Central memory CD8-positive, alpha-beta T cell (primary cell): ENCODE measurements around the gene SPPL2A.
"Not testable (repeated sequence)": the region's sequence is repeated elsewhere in the genome, so short reads cannot be mapped to it uniquely, and the experiment has no call there.

Source experiments
- ATAC-seq: fragments of 150-1000 bp; cut with Tn5 transposase; replicated peaks from 2 replicates; pipeline ENCODE4 v1.10.0; 2022; ENCODE audit warnings: mild to moderate bottlenecking, moderate FRiP score, moderate number of reproducible peaks; ENCODE audit not compliant: poor library complexity, severe bottlenecking; ENCODE audit errors: extremely low read depth
- DNase-seq, 2 donors: peaks; one replicate each; pipeline ENCODE4 v3.0.0; 2021; ENCODE audit warnings: low spot score in 2 of 2
- H3K27ac Mint-ChIP-seq: one replicate; pipeline ENCODE4 v1.8.0; 2022; ENCODE audit warnings: low read depth, mild to moderate bottlenecking, moderate library complexity, mixed read lengths
- H3K27me3 Mint-ChIP-seq: one replicate; pipeline ENCODE4 v1.8.0; 2022; ENCODE audit warnings: mixed read lengths
- H3K36me3 Mint-ChIP-seq: one replicate; pipeline ENCODE4 v1.8.0; 2022; ENCODE audit warnings: mild to moderate bottlenecking, moderate library complexity, mixed read lengths; ENCODE audit not compliant: insufficient read depth
- H3K4me1 Mint-ChIP-seq: one replicate; pipeline ENCODE4 v1.8.0; 2022; ENCODE audit warnings: mixed read lengths
- H3K4me3 Mint-ChIP-seq: one replicate; pipeline ENCODE4 v1.8.0; 2022; ENCODE audit warnings: mild to moderate bottlenecking, moderate library complexity, mixed read lengths
- H3K9me3 Mint-ChIP-seq: one replicate; pipeline ENCODE4 v1.8.0; 2022; ENCODE audit warnings: mixed read lengths

The SPPL2A gene

DNA sequence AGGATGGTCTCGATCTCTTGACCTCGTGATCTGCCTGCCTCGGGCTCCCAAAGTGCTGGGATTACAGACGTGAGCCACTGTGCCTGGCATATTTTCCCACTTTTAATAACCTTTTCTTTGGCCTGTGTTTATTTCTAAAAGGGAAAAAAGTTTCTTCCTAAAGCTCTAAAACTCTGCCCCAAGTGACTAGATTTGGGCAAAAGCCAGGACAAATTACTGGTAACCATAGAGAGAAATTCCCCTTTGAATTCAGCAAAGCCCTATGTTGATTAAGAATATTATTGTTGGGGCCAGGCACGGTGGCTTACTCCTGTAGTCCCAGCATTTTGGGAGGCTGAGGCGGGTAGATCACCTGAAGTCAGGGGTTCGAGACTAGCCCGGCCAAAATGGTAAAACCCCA, 67.4 kb downstream of the SPPL2A start:
- ATAC-seq, result no peak
- peaks cover 8% of the 10 kb centered on the region for H3K36me3 Mint-ChIP-seq
- DNase-seq, result no peak
- H3K4me3 Mint-ChIP-seq, result no peak overlapping the region
- H3K9me3 Mint-ChIP-seq, result no peaks in the 10 kb centered on the region
- H3K27ac Mint-ChIP-seq, result no peak overlapping the region
- H3K27me3 Mint-ChIP-seq, result no peaks in the 10 kb centered on the region
- H3K4me1 Mint-ChIP-seq, result no peaks in the 10 kb centered on the region

DNA sequence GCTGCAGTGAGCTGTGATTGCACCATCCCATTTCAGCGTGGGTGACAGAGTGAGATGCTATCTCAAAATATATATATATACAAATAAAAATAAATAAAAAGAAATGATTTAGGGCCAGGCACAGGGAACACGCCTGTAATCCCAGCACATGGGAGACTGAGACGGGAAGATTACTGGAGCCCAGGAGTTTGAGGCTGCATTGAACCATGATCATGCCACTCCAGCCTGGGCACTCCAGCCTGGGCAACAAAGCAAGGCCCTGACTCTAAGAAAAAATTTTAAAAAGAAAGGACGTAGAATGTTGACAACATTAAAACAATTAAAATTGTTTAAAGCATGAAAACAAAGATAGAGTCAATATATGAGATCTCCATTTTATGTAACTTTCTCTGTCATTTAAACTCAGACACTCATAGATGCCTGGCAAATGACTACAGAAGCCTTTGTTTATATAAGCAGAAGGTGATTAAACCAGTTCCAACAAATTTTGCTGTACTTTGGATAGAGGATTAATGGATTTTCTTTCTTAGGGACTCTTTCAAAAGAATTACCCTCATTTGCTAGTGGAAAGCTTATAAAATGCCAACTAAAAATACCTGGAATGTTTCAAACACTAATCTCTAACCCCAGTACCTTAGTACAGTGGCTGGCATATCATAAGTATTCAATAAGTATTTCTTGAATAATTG, 68.3 kb downstream of the SPPL2A start:
- no peak for DNase-seq
- no peak overlapping the region for H3K27ac Mint-ChIP-seq
- no peak overlapping the region for H3K4me3 Mint-ChIP-seq
- peaks cover 8% of the 10 kb centered on the region for H3K36me3 Mint-ChIP-seq
- H3K9me3 Mint-ChIP-seq, result no peaks in the 10 kb centered on the region
- ATAC-seq, result no peak
- H3K4me1 Mint-ChIP-seq, result no peaks in the 10 kb centered on the region
- H3K27me3 Mint-ChIP-seq, result no peaks in the 10 kb centered on the region

DNA sequence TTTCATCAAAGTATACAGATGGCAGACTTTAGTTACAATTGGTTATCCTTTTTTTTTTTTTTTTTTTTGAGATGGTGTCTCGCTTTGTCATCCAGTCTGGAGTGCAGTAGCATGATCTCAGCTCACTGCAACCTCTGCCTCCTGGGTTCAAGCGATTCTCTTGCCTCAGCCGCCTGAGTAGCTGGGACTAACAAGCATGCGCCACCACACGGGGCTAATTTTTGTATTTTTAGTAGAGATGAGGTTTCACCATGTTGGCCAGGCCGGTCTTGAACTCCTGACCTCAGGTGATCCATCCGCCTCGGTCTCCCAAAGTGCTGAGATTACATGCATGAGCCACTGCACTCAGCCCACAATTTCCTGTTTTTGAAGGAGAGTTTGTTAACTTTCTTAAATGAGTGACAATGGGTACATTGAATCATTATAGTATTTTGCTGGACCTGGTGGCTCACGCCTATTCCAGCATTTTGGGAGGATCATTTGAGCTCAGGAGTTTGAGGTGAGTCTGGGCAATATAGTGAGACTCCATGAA, 70.8 kb downstream of the SPPL2A start:
- H3K9me3 Mint-ChIP-seq, ATAC-seq, H3K27ac Mint-ChIP-seq, H3K27me3 Mint-ChIP-seq, H3K4me3 Mint-ChIP-seq, DNase-seq, H3K36me3 Mint-ChIP-seq, H3K4me1 Mint-ChIP-seq: not testable (repeated sequence)

DNA sequence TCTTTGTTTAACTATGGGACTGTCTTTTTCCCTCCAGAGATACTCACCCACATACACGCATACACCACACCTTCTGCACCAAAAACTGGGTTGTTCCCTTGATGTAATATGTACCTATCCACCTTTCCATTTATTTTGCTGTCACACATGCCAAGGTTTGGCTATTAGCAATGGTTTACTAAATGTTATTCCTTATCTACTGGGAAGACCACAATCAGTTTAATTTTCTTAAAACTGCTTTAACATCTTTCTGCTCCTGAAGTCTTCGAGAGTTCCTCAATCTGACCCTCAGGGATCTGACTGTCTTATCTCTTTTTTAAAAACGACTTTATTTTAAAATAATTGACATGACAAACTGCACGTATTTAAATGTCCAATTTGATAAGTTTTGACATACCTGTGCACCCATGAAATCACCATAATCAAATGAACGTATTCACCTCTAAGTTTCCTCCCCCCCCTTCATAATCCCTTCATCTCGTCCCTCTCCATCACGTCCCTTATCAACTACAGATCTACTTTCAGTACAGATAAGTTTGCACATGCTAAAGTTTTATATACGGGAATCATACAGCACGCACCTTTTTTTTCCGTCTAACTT, 78.1 kb downstream of the SPPL2A start:
- H3K27ac Mint-ChIP-seq, result peak overlapping the region; percentile 99
- DNase-seq, result no peak
- H3K27me3 Mint-ChIP-seq, result no peaks in the 10 kb centered on the region
- peak overlapping the region; percentile 100 for H3K4me3 Mint-ChIP-seq
- H3K36me3 Mint-ChIP-seq, result peaks cover 22% of the 10 kb centered on the region
- H3K4me1 Mint-ChIP-seq, result peaks cover 50% of the 10 kb centered on the region
- no peaks in the 10 kb centered on the region for H3K9me3 Mint-ChIP-seq
- no peak for ATAC-seq

DNA sequence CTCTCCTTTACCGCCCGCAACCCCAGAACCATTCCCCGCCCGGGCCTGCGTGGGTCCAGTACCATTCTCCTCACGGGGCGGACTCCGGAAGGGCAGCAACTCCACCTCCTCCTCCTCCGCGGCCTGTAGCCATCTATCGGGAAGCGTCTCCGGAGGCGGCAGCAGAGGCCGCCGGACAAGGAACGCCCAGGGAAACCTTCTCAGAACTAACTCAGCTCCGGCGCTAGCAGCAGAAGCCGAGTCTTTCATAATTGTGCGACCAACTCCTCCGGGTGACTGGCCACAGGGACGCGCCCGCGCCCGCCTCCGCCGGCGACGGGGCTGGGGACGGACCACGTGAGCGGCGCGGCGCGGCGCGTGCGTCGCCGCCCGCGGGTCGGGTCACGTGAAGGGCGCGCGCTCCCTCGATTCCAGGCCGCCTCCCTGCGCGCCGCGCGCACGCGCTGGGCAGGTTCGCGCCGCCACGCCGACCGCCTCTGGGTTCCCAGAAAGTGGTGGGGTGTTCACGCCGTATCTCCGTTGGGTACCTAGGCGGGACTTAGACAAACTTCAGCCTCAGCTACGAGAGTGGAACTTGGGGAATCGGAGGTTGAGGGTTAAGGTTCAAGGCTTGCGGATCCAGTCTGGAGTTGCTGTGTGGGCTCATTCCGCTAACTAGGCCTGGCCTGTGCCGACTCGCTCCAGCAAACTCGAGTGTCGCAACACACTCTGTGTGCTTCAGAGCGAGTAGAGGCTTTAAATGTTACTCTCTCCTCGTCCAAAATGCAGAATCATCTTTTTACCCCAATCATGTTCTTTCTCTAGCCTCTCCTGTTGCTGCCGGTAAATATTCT, 78.8 kb downstream of the SPPL2A start, which contains the start of gene TRPM7:
TRPM7 (minus strand) TSS at position 329 of the 833 bp plus-strand sequence; CDS start at position 65, 264 bp downstream.
- Mint-ChIP-seq H3K27me3 (no peaks in the 10 kb centered on the region), H3K9me3 (no peaks in the 10 kb centered on the region), H3K4me3 (peak within 1 kb of the TSS; percentile 100), H3K27ac (peak within 1 kb of the TSS; percentile 99), H3K4me1 (peaks cover 52% of the 10 kb centered on the region), H3K36me3 (peaks cover 24% of the 10 kb centered on the region)
- DNase-seq (peak; percentile 80 to 83), ATAC-seq (peak; percentile 87)

DNA sequence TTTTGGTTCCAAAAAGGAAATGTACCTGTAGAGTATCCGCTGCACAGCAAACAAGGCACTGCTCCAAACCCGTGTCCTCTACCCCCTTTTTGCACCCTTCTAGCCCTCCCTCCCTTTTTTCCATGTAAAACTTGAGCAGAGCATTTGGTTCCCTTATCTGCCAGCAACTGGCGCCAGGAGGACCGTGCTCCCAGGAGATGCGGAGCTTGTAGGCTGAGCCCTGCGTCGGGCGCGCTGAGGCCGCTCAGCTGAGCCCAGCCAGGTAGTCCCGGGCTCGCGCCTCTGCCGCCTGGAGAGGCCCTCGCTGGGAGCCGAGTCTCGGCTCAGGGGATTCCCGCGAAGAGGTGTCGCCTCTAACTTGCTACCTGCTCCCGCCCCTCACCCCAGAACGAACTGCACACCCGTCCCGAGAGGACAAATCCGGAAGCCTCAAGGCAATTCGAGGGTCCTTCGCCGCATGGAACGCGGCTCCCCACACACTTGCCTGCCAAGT, 79.5 kb downstream of the SPPL2A start:
- Mint-ChIP-seq H3K9me3 (no peaks in the 10 kb centered on the region), H3K4me1 (peaks cover 59% of the 10 kb centered on the region), H3K36me3 (peaks cover 24% of the 10 kb centered on the region), H3K4me3 (peak overlapping the region; percentile 100), H3K27me3 (no peaks in the 10 kb centered on the region), H3K27ac (peak overlapping the region; percentile 99)
- ATAC-seq (peak; percentile 75), DNase-seq (peak; percentile 49 to 62)

DNA sequence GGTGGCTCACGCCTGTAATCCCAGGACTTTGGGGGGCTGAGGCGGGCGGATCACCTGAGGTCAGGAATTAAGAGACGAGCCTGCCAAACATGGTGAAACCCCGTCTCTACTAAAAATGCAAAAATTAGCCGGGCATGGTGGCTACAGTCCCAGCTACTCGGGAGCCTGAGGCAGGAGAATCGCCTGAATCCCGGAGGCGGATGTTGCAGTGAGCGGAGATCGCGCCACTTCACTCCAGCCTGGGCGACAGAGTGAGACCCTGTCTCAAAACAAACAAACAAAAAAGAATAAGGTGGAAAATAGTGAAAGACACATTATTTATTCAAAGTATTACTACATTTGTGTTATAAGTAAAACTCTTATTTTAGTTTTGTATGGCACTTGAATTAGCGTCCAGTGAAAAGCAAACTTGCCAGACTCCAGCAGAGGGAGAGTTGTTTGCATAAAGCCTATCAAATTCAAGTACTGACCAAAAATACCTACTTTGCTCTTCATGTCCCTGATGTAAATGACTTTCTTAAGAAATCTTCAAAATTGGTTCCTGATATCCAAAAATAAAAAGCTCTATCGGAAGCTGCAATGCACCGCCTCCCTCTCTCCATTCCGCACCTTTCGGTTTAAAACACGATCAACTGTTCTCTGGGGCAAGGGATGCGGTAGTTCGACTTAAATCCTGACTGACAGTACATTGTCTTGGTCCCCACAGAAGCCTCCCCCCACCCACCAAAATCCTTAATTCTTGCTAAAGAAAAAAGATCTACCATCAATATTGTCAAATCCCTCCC, 80.1 kb downstream of the SPPL2A start:
- ATAC-seq (no peak), DNase-seq (no peak)
- H3K27ac Mint-ChIP-seq, result peak overlapping the region; percentile 99
- H3K4me3 Mint-ChIP-seq, result peak overlapping the region; percentile 100
- H3K4me1 Mint-ChIP-seq, result peaks cover 60% of the 10 kb centered on the region
- no peaks in the 10 kb centered on the region for H3K9me3 Mint-ChIP-seq
- no peaks in the 10 kb centered on the region for H3K27me3 Mint-ChIP-seq
- peaks cover 24% of the 10 kb centered on the region for H3K36me3 Mint-ChIP-seq

DNA sequence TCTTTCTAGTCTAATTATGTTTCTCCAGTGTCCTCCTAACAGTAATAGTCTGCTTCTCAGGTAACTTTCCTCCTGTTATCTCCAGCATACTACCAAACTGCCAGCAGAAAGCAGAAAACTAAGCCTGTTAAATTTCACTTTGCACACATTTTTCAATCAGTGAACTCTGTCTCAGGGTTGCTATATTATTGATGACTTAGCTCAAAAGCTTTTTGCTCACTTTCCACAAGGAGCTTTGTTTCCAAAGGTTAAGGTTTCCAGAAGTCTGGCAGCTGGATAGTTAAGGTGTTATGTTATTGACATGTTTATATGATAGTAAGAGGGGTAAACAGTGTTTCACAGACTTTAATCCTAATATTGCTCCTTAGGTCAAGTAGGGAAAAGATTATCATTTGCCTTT, 84.0 kb downstream of the SPPL2A start:
- H3K4me1 Mint-ChIP-seq, result peaks cover 52% of the 10 kb centered on the region

DNA sequence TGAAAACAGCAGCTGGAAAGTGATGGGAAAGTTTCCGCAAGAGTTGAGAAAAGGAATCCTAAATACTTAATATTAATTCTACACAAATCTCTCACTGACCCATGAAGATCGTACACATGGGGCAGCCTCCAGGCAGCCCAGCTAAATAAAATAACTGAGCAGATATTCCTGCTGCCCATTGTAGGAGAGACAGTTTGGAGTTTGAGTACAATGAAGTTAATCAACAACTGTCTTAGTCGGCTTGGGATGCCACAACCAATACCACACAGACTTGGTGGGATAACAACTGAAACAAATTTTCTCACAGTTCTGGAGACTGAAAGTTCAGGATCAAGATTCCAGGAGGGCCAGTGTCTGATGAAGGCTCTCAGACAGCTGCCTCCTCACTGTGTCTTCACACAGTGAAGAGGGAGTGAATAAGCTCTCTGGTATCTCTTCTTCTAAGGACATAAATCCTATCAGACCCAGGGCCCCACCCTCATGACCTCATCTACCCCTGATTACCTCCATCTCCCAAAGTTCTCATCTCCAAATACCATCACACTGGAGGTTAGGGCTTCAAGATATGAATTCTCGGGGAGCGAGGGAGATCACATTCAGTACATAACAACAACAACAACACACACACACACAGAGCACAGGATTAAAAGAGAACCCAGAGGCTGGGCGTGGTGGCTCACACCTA, 88.6 kb downstream of the SPPL2A start:
- no peaks in the 10 kb centered on the region for H3K27me3 Mint-ChIP-seq
- no peak for DNase-seq
- no peaks in the 10 kb centered on the region for H3K9me3 Mint-ChIP-seq
- no peak overlapping the region for H3K27ac Mint-ChIP-seq
- peaks cover 22% of the 10 kb centered on the region for H3K4me1 Mint-ChIP-seq
- ATAC-seq, result no peak
- peaks cover 7% of the 10 kb centered on the region for H3K36me3 Mint-ChIP-seq
- no peak overlapping the region for H3K4me3 Mint-ChIP-seq

More for the DNA sequence above, 84.0 kb downstream of the SPPL2A start:
- Mint-ChIP-seq H3K36me3 (peaks cover 17% of the 10 kb centered on the region), H3K9me3 (no peaks in the 10 kb centered on the region), H3K27ac (no peak overlapping the region), H3K4me3 (no peak overlapping the region), H3K27me3 (no peaks in the 10 kb centered on the region)
- no peak for ATAC-seq
- no peak for DNase-seq

DNA sequence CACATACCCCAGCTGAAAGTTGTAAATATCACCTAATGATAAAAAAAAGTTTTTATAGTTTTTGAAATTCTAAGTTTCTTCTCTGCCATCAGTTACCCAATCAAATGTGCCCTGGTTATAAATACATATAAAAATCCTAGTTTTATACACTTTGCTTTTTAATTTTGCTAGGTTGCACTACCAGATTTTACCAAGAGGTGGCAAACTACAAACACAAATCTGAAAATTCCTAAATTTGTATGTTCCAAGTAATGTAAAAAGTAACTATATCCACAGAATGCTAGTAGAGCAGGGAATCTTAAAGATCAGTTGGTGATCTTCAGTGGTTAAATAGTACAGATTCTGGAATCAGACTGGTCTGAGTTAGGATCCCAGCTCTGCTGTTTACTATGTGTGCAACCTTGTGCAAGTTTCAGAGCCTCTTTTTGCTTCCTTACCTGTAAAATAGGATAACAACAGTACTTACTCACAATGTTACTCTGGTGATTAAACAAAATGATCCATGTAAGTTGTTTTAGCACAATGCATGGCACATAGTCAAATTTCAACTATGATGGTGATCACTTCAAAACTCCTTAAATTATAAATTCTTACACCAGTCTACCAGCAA, 89.9 kb downstream of the SPPL2A start:
- H3K4me3 Mint-ChIP-seq, result no peak overlapping the region
- peak overlapping the region; percentile 50 for H3K27ac Mint-ChIP-seq
- no peaks in the 10 kb centered on the region for H3K27me3 Mint-ChIP-seq
- ATAC-seq, result no peak
- no peaks in the 10 kb centered on the region for H3K9me3 Mint-ChIP-seq
- no peak for DNase-seq
- peaks cover 9% of the 10 kb centered on the region for H3K36me3 Mint-ChIP-seq
- peaks cover 18% of the 10 kb centered on the region for H3K4me1 Mint-ChIP-seq

DNA sequence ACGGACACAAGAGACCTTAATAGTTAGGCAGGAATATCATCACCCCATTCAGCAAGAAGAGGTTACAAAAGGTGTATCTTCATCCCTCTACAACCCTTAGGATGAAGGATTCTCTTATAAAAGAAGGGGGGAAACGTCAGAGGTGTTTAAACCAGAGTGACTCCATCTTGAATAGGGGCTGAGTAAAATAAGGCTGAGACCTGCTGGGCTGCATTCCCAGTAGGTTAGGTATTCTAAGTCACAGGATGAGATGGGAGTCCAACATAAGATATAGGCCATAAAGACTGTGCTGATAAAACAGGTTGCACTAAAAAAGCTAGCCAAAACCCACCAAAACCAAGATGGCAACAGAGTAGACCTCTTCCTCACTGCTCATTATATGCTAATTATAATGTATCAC, 95.4 kb downstream of the SPPL2A start:
- DNase-seq (no peak), ATAC-seq (no peak)
- no peaks in the 10 kb centered on the region for H3K27me3 Mint-ChIP-seq
- H3K36me3 Mint-ChIP-seq, result peaks cover 8% of the 10 kb centered on the region
- no peak overlapping the region for H3K27ac Mint-ChIP-seq
- peaks cover 35% of the 10 kb centered on the region for H3K4me1 Mint-ChIP-seq
- no peak overlapping the region for H3K4me3 Mint-ChIP-seq
- H3K9me3 Mint-ChIP-seq, result no peaks in the 10 kb centered on the region
